Panc1 (cell line): ENCODE data around the gene RGPD3. TPM values are rescaled to one million over a fixed set of nuclear protein-coding genes. Genes with fewer than 3 reads are reported as not detected.

Experiments
- ATAC-seq: fragments of 200-7000 bp; cut with Tn5 transposase; 2 replicates; pipeline ENCODE4 v1.9.1; 2020; ENCODE audit warnings: mild to moderate bottlenecking, moderate library complexity
- BruUV-seq: library from RNA; stranded (reverse); fragments of 400-500 nt; replicated peaks from 2 replicates; lab custom pipeline; 2021; lab: Mats Ljungman, UMichigan
- CTCF ChIA-PET: fragments of 300-600 bp; sonication (Branson Sonifier 250); formaldehyde crosslinking; loops from one replicate; lab custom pipeline; 2022; ENCODE audit warnings: antibody characterized with exemption; lab: Charles Lee
- POLR2A ChIA-PET: fragments of 300-600 bp; sonication (Branson Sonifier 250); formaldehyde crosslinking; loops from one replicate; lab custom pipeline; 2022; ENCODE audit warnings: antibody characterized with exemption; lab: Charles Lee
- DNase-seq: peaks from one replicate; pipeline ENCODE4 v3.0.0-alpha.2; 2010; ENCODE audit warnings: low read depth, low spot score
- H3K27ac ChIP-seq: 2 replicates; pipeline ENCODE4 v1.5.1; 2011; ENCODE audit warnings: mild to moderate bottlenecking, low read length, inconsistent platforms
- H3K27me3 ChIP-seq: fragments of 200-500 bp; sonication (Bioruptor generic); 2 replicates; pipeline ENCODE4 v1.6.0; 2014; ENCODE audit warnings: low read length, inconsistent platforms; ENCODE audit not compliant: control insufficient read depth, insufficient read depth
- H3K36me3 ChIP-seq: fragments of 200-500 bp; sonication (Bioruptor generic); 2 replicates; pipeline ENCODE4 v1.5.1; 2014; ENCODE audit warnings: inconsistent platforms, mild to moderate bottlenecking, low read length, moderate library complexity; ENCODE audit not compliant: control insufficient read depth, insufficient read depth
- H3K4me1 ChIP-seq: 2 replicates; pipeline ENCODE4 v1.5.1; 2011; ENCODE audit warnings: inconsistent platforms, mild to moderate bottlenecking, low read length, moderate library complexity; ENCODE audit not compliant: control insufficient read depth, insufficient read depth
- H3K4me3 ChIP-seq, 2 experiments: 2 replicates each; pipeline ENCODE4 v1.5.1; 2011 to 2012; ENCODE audit warnings: low read depth in 2 of 2, low read length in 2 of 2, mild to moderate bottlenecking in 2 of 2, inconsistent platforms in 1 of 2, moderate library complexity in 1 of 2
- H3K9me3 ChIP-seq: fragments of 200-500 bp; sonication (Bioruptor generic); 2 replicates; pipeline ENCODE4 v1.5.1; 2014; ENCODE audit warnings: low read depth, mild to moderate bottlenecking, inconsistent platforms, low read length, moderate library complexity; ENCODE audit not compliant: control insufficient read depth, insufficient read depth
- CTCF ChIP-seq: fragments of 450-650 bp; IDR thresholded peaks from 2 replicates; pipeline ENCODE4 v1.5.1; 2017; ENCODE audit warnings: mild to moderate bottlenecking
- POLR2AphosphoS5 ChIP-seq: IDR thresholded peaks from 2 replicates; pipeline ENCODE4 v1.6.1; 2012; ENCODE audit warnings: mild to moderate bottlenecking, low read depth, low read length, moderate library complexity
- REST ChIP-seq, 2 experiments: IDR thresholded peaks; 2 replicates each; pipeline ENCODE4 v1.6.1; 2011 to 2012; ENCODE audit warnings: low read depth in 2 of 2, control low read depth in 1 of 2, low read length in 1 of 2, mild to moderate bottlenecking in 1 of 2, moderate library complexity in 1 of 2; ENCODE audit not compliant: insufficient read depth in 1 of 2
- SIN3A ChIP-seq: IDR thresholded peaks from 2 replicates; pipeline ENCODE4 v1.6.1; 2012; ENCODE audit warnings: low read depth, mild to moderate bottlenecking, low read length, moderate library complexity, borderline replicate concordance; ENCODE audit not compliant: insufficient read depth
- TCF7L2 ChIP-seq: IDR thresholded peaks from 2 replicates; pipeline ENCODE4 v1.6.1; 2011; ENCODE audit warnings: mild to moderate bottlenecking, low read depth, low read length, inconsistent platforms
- in situ Hi-C: cut with HindIII; loops from 2 replicates; pipeline ENCODE4 v1.10.0; 2016; ENCODE audit warnings: low sequenced_read_pairs, low pct_unique_long_range_greater_than_20kb
- intact Hi-C: fragments of 100-400 bp; cut with micrococcal nuclease; formaldehyde crosslinking; loops from one replicate; pipeline ENCODE4 v1.10.0; 2022; ENCODE audit not compliant: unreplicated experiment
- total RNA-seq: library from RNA; stranded (reverse); gene quantifications from one replicate; pipeline ENCODE4 v1.2.1, GENCODE V29; 2021; ENCODE audit not compliant: unreplicated experiment

RGPD3 gene
- total RNA-seq, 1 experiment from 2014 or later = 0.31 TPM

GRCh38 chr2:106350980-106351379 lies 117.2 kb downstream of the RGPD3 start:
- H3K27ac ChIP-seq = no peak overlapping the region
- CTCF ChIA-PET = no interaction called here
- POLR2A ChIA-PET = no interaction called here
- no TSS peak for BruUV-seq
- no peak overlapping the region for H3K4me3 ChIP-seq
- TF ChIP-seq CTCF (no peak), REST (IDR thresholded peaks at IDR 0.05; ENCODE audit: insufficient read depth in 1 of 2, low read depth in 2 of 2, low read length in 1 of 2) (no peak), SIN3A (no peak), TCF7L2 (no peak), POLR2AphosphoS5 (no peak)
- intact Hi-C loops = no loop called here
- in situ Hi-C loops = no loop called here
- ATAC-seq (no peak), DNase-seq (no peak)
- H3K9me3 ChIP-seq = no peaks in the 10 kb centered on the region
- H3K4me1 ChIP-seq = no peaks in the 10 kb centered on the region
- no peaks in the 10 kb centered on the region for H3K36me3 ChIP-seq
- no peaks in the 10 kb centered on the region; the same call in 1 of the 2 replicates for H3K27me3 ChIP-seq

- in situ Hi-C loops = no loop called here
- POLR2A ChIA-PET = no interaction called here
- CTCF ChIA-PET = no interaction called here
- intact Hi-C loops = no loop called here
- TF ChIP-seq POLR2AphosphoS5 = no peak
- TF ChIP-seq SIN3A = no peak
- no peaks in the 10 kb centered on the region for H3K27me3 ChIP-seq
- no peak overlapping the region for H3K27ac ChIP-seq
- no peak for ATAC-seq
- H3K36me3 ChIP-seq = no peaks in the 10 kb centered on the region
- BruUV-seq = no TSS peak
- H3K4me3 ChIP-seq = no peak overlapping the region
- H3K4me1 ChIP-seq = no peaks in the 10 kb centered on the region
- no peaks in the 10 kb centered on the region for H3K9me3 ChIP-seq
- DNase-seq = no peak
These were observed 123.9 kb downstream of the RGPD3 start for GRCh38 chr2:106344302-106344701.

- H3K9me3 ChIP-seq = no peaks in the 10 kb centered on the region
- no peaks in the 10 kb centered on the region for H3K27me3 ChIP-seq
- ChIA-PET POLR2A (no interaction called here), CTCF (no interaction called here)
- ATAC-seq (no peak), DNase-seq (no peak)
- no peaks in the 10 kb centered on the region for H3K36me3 ChIP-seq
- in situ Hi-C loops (no loop called here), intact Hi-C loops (no loop called here)
- BruUV-seq = no TSS peak
- TF ChIP-seq POLR2AphosphoS5 = no peak
- TF ChIP-seq TCF7L2 = no peak
- no peak for TF ChIP-seq SIN3A
- TF ChIP-seq CTCF = no peak
- TF ChIP-seq REST (IDR thresholded peaks at IDR 0.05; ENCODE audit: insufficient read depth in 1 of 2, low read depth in 2 of 2, low read length in 1 of 2) = no peak
- H3K27ac ChIP-seq = no peak overlapping the region
- no peak overlapping the region for H3K4me3 ChIP-seq
- H3K4me1 ChIP-seq = no peaks in the 10 kb centered on the region
These were observed 124.9 kb downstream of the RGPD3 start for GRCh38 chr2:106343274-106343673.
